ENCODE measurements around the gene RAB3IL1.

The RAB3IL1 gene

GRCh38 chr11:61854966-61855714, 62.2 kb downstream of the RAB3IL1 start:
- TF ChIP-seq CTCF (conservative IDR thresholded peaks at IDR 0.05; ENCODE audit: low read length): no peak
- H3K4me3 ChIP-seq (ENCODE audit: low read length): no peak overlapping the region
- no peak for DNase-seq (ENCODE audit: low read depth)

GRCh38 chr11:61854206-61854895, 63.0 kb downstream of the RAB3IL1 start:
- H3K4me3 ChIP-seq (ENCODE audit: low read length): no peak overlapping the region
- no peak for TF ChIP-seq CTCF (conservative IDR thresholded peaks at IDR 0.05; ENCODE audit: low read length)
- no peak for DNase-seq (ENCODE audit: low read depth)

- no peak for DNase-seq (ENCODE audit: low read depth)
- H3K4me3 ChIP-seq (ENCODE audit: low read length): no peak overlapping the region
- no peak for TF ChIP-seq CTCF (conservative IDR thresholded peaks at IDR 0.05; ENCODE audit: low read length)
Measured at GRCh38 chr11:61853698-61854169, 63.6 kb downstream of the RAB3IL1 start.

GRCh38 chr11:61851900-61852295, 65.5 kb downstream of the RAB3IL1 start:
- no peak for DNase-seq (ENCODE audit: low read depth)
- H3K4me3 ChIP-seq (ENCODE audit: low read length): no peak overlapping the region
- no peak for TF ChIP-seq CTCF (conservative IDR thresholded peaks at IDR 0.05; ENCODE audit: low read length)

GRCh38 chr11:61851113-61851899, 66.1 kb downstream of the RAB3IL1 start:
- DNase-seq (ENCODE audit: low read depth): no peak
- no peak for TF ChIP-seq CTCF (conservative IDR thresholded peaks at IDR 0.05; ENCODE audit: low read length)
- no peak overlapping the region for H3K4me3 ChIP-seq (ENCODE audit: low read length)

GRCh38 chr11:61850687-61851086, 66.7 kb downstream of the RAB3IL1 start:
- no peak for DNase-seq (ENCODE audit: low read depth)
- TF ChIP-seq CTCF (conservative IDR thresholded peaks at IDR 0.05; ENCODE audit: low read length): no peak
- H3K4me3 ChIP-seq (ENCODE audit: low read length): no peak overlapping the region

Measured in AG10803 (cell line).